ENCODE measurements around the gene SORCS2.

GRCh38 chr4:7458477-7458876 lies 266.1 kb downstream of the SORCS2 start:
- no peak for TF ChIP-seq CTCF (IDR thresholded peaks at IDR 0.05)
- no peak for TF ChIP-seq POLR2A (IDR thresholded peaks at IDR 0.05)

Measured in right lobe of liver (tissue), 4 donors.